SK-N-SH (cell line): ENCODE data around the gene PDE4B. TPM values are rescaled to one million over a fixed set of nuclear protein-coding genes. Genes with fewer than 3 reads are reported as not detected.

Source experiments
- CTCF ChIA-PET: fragments of 300-600, 350-600 bp; formaldehyde crosslinking; extraction: SDS; loops from one replicate; lab custom pipeline; 2021; lab: Yijun Ruan, JAX
- POLR2A ChIA-PET: fragments of 350-600 bp; sonication (Branson Sonifier 250); formaldehyde crosslinking; extraction: SDS; loops from one replicate; lab custom pipeline; 2020; ENCODE audit warnings: antibody characterized with exemption, inconsistent platforms; lab: Yijun Ruan, JAX
- DNase-seq: peaks from one replicate; pipeline ENCODE4 v3.0.0; 2012
- H2AFZ ChIP-seq: fragments of 200-600 bp; sonication (generic); 2 replicates; pipeline ENCODE4 v1.8.1; 2016; ENCODE audit warnings: antibody characterized with exemption, mild to moderate bottlenecking, low read depth
- H3F3A ChIP-seq: fragments of 200-600 bp; sonication (generic); replicated peaks from 2 replicates; pipeline ENCODE3; 2016; ENCODE audit warnings: antibody characterized with exemption, mild to moderate bottlenecking; ENCODE audit not compliant: insufficient read depth
- H3K27ac ChIP-seq, 2 experiments: fragments of 200-500 bp in 1 of 2; fragments of 200-600 bp in 1 of 2; sonication (Bioruptor generic) in 1 of 2; sonication (generic), shearing (Covaris generic) in 1 of 2; 2 replicates each; pipeline versions ENCODE4 v1.5.1 to v1.6.1; 2014 to 2016; ENCODE audit warnings: low read depth in 2 of 2, inconsistent platforms in 1 of 2, low read length in 1 of 2, mild to moderate bottlenecking in 1 of 2, mixed read lengths in 1 of 2
- H3K27me3 ChIP-seq: fragments of 200-600 bp; sonication (generic), shearing (Covaris generic); 2 replicates; pipeline ENCODE4 v1.6.1; 2016; ENCODE audit warnings: mixed run types; ENCODE audit not compliant: insufficient read depth
- H3K36me3 ChIP-seq, 2 experiments: fragments of 200-500 bp in 1 of 2; fragments of 200-600 bp in 1 of 2; sonication (Bioruptor generic) in 1 of 2; sonication (generic) in 1 of 2; replicated peaks in 1 of 2; 2 replicates each; pipeline versions ENCODE3 to v1.5.1; 2014 to 2016; ENCODE audit warnings: low read length in 1 of 2, mild to moderate bottlenecking in 1 of 2; ENCODE audit not compliant: insufficient read depth in 2 of 2, control insufficient read depth in 1 of 2
- H3K4me1 ChIP-seq, 2 experiments: fragments of 200-500 bp in 1 of 2; fragments of 200-600 bp in 1 of 2; sonication (Bioruptor generic) in 1 of 2; sonication (generic), shearing (Covaris generic) in 1 of 2; 2 replicates each; pipeline versions ENCODE4 v1.5.1 to v1.6.1; 2014 to 2016; ENCODE audit warnings: low read depth in 1 of 2, low read length in 1 of 2, mixed run types in 1 of 2; ENCODE audit not compliant: insufficient read depth in 2 of 2, control insufficient read depth in 1 of 2
- H3K4me2 ChIP-seq: fragments of 200-600 bp; sonication (generic), shearing (Covaris generic); 2 replicates; pipeline ENCODE4 v1.6.1; 2017; ENCODE audit warnings: mixed run types
- H3K4me3 ChIP-seq, 2 experiments: fragments of 200-500 bp in 1 of 2; fragments of 200-600 bp in 1 of 2; sonication (Bioruptor generic) in 1 of 2; sonication (generic), shearing (Covaris generic) in 1 of 2; 2 replicates each; pipeline versions ENCODE4 v1.5.1 to v1.8.1; 2014 to 2016; ENCODE audit warnings: low read depth in 2 of 2, inconsistent platforms in 1 of 2, low read length in 1 of 2, mild to moderate bottlenecking in 1 of 2, mixed read lengths in 1 of 2, moderate library complexity in 1 of 2
- H3K79me2 ChIP-seq: fragments of 200-600 bp; sonication (generic); 2 replicates; pipeline ENCODE4 v1.8.1; 2017; ENCODE audit warnings: mild to moderate bottlenecking; ENCODE audit not compliant: insufficient read depth
- H3K9ac ChIP-seq: fragments of 200-600 bp; sonication (generic); 2 replicates; pipeline ENCODE4 v1.6.1; 2017; ENCODE audit warnings: mixed run types
- H3K9me2 ChIP-seq: fragments of 200-600 bp; sonication (generic); 2 replicates; pipeline ENCODE4 v1.6.1; 2017; ENCODE audit warnings: mixed run types
- H3K9me3 ChIP-seq: fragments of 200-600 bp; sonication (generic); 2 replicates; pipeline ENCODE4 v1.6.1; 2017; ENCODE audit warnings: mixed run types, mild to moderate bottlenecking, moderate library complexity
- H4K20me1 ChIP-seq: fragments of 200-600 bp; sonication (generic); 2 replicates; pipeline ENCODE4 v1.6.1; 2017; ENCODE audit warnings: mild to moderate bottlenecking, mixed run types; ENCODE audit not compliant: insufficient read depth
- JUND ChIP-seq: IDR thresholded peaks from 2 replicates; pipeline ENCODE4 v1.4.0; 2012
- MEF2A ChIP-seq: IDR thresholded peaks from 2 replicates; pipeline ENCODE4 v1.4.0; 2012; ENCODE audit warnings: low read depth, borderline replicate concordance
- RAD21 ChIP-seq: IDR thresholded peaks from 2 replicates; pipeline ENCODE4 v1.6.1; 2012; ENCODE audit warnings: mild to moderate bottlenecking, low read length
- RFX5 ChIP-seq: IDR thresholded peaks from 2 replicates; pipeline ENCODE4 v1.6.1; 2012; ENCODE audit warnings: mild to moderate bottlenecking, improper control_type of control experiment, low read length
- RXRA ChIP-seq: IDR thresholded peaks from 2 replicates; pipeline ENCODE4 v1.4.0; 2012; ENCODE audit warnings: low read depth, mild to moderate bottlenecking, borderline replicate concordance
- TAF1 ChIP-seq: IDR thresholded peaks from 2 replicates; pipeline ENCODE4 v1.6.1; 2012; ENCODE audit warnings: low read depth, mild to moderate bottlenecking, low read length, moderate library complexity, borderline replicate concordance
- TCF12 ChIP-seq: IDR thresholded peaks from 2 replicates; pipeline ENCODE4 v1.4.0; 2012
- TEAD4 ChIP-seq: IDR thresholded peaks from 2 replicates; pipeline ENCODE4 v1.4.0; 2012; ENCODE audit warnings: mild to moderate bottlenecking, borderline replicate concordance; ENCODE audit not compliant: insufficient read depth
- WGBS: methylation state at CpG from one replicate; pipeline ENCODE4 v1.1.6; 2017; ENCODE audit warnings: low lambda C conversion rate; 5-methylcytosine and 5-hydroxymethylcytosine counted together
- polyA plus RNA-seq, 3 experiments: library from polyadenylated mRNA; depleted of rRNA; stranded (reverse); fragments of >200 nt; gene quantifications; 2 replicates each; pipeline ENCODE4 v1.2.3, GENCODE V29; 2012
- TF ChIP-seq, protein P1 (sequence below): IDR thresholded peaks from 2 replicates; pipeline ENCODE4 v1.6.1; 2012; ENCODE audit warnings: mild to moderate bottlenecking, low read depth, low read length, moderate library complexity
- TF ChIP-seq, protein P2 (sequence below): IDR thresholded peaks from 2 replicates; pipeline ENCODE4 v1.4.0; 2012; ENCODE audit warnings: low read depth
- TF ChIP-seq, protein P3 (sequence below): fragments of 150-350 bp; IDR thresholded peaks from 2 replicates; pipeline ENCODE4 v1.6.1; 2017; ENCODE audit warnings: antibody characterized with exemption, low read length, low read depth, borderline replicate concordance
- TF ChIP-seq, protein P4 (sequence below): fragments of 200-600 bp; sonication (generic); IDR thresholded peaks from 2 replicates; pipeline ENCODE4 v1.6.1; 2017; ENCODE audit warnings: antibody characterized with exemption, mild to moderate bottlenecking, moderate library complexity

Gene PDE4B
- polyA plus RNA-seq, 1 of the 3 experiments (the other 2 are of a cell fraction) = 1.9 TPM

DNA sequence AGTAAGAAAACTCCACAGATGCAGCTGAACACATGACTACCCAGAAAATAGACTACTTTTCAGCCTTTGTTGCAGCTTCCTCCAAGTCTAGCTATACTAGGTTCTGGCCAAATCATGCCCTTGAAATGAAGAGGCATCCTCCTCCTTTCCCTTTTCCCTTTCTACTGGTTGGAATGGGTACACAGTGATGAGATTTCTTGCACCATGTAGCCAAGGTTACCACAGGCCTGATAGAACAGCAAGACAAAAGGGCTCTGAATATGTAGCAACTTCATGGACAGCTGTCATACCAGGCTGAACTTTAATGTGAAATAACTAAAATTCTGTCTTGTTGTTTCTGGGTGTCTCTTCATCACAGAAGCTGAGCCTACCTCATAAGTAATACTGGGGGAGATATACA, 146.5 kb downstream of the PDE4B start:
- no peaks in the 10 kb centered on the region for H3F3A ChIP-seq
- no peak overlapping the region for H3K27ac ChIP-seq
- TF ChIP-seq TCF12 (no peak), JUND (no peak), RXRA (no peak), RFX5 (no peak), MEF2A (no peak)
- TF ChIP-seq, protein P1, sequence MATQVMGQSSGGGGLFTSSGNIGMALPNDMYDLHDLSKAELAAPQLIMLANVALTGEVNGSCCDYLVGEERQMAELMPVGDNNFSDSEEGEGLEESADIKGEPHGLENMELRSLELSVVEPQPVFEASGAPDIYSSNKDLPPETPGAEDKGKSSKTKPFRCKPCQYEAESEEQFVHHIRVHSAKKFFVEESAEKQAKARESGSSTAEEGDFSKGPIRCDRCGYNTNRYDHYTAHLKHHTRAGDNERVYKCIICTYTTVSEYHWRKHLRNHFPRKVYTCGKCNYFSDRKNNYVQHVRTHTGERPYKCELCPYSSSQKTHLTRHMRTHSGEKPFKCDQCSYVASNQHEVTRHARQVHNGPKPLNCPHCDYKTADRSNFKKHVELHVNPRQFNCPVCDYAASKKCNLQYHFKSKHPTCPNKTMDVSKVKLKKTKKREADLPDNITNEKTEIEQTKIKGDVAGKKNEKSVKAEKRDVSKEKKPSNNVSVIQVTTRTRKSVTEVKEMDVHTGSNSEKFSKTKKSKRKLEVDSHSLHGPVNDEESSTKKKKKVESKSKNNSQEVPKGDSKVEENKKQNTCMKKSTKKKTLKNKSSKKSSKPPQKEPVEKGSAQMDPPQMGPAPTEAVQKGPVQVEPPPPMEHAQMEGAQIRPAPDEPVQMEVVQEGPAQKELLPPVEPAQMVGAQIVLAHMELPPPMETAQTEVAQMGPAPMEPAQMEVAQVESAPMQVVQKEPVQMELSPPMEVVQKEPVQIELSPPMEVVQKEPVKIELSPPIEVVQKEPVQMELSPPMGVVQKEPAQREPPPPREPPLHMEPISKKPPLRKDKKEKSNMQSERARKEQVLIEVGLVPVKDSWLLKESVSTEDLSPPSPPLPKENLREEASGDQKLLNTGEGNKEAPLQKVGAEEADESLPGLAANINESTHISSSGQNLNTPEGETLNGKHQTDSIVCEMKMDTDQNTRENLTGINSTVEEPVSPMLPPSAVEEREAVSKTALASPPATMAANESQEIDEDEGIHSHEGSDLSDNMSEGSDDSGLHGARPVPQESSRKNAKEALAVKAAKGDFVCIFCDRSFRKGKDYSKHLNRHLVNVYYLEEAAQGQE = no peak
- TF ChIP-seq, protein P2, sequence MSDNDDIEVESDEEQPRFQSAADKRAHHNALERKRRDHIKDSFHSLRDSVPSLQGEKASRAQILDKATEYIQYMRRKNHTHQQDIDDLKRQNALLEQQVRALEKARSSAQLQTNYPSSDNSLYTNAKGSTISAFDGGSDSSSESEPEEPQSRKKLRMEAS = no peak
- H3K79me2 ChIP-seq = no peaks in the 10 kb centered on the region
- no peak overlapping the region for H2AFZ ChIP-seq
- no peak overlapping the region for H3K9ac ChIP-seq
- H3K9me3 ChIP-seq = no peaks in the 10 kb centered on the region
- no peaks in the 10 kb centered on the region for H3K27me3 ChIP-seq
- H4K20me1 ChIP-seq = no peaks in the 10 kb centered on the region
- no peaks in the 10 kb centered on the region for H3K36me3 ChIP-seq
- H3K4me3 ChIP-seq = no peak overlapping the region
- no peaks in the 10 kb centered on the region for H3K9me2 ChIP-seq
- no peak overlapping the region for H3K4me2 ChIP-seq
- POLR2A ChIA-PET = no interaction called here
- no peaks in the 10 kb centered on the region for H3K4me1 ChIP-seq
- no peak for DNase-seq
- CTCF ChIA-PET = no interaction called here

DNA sequence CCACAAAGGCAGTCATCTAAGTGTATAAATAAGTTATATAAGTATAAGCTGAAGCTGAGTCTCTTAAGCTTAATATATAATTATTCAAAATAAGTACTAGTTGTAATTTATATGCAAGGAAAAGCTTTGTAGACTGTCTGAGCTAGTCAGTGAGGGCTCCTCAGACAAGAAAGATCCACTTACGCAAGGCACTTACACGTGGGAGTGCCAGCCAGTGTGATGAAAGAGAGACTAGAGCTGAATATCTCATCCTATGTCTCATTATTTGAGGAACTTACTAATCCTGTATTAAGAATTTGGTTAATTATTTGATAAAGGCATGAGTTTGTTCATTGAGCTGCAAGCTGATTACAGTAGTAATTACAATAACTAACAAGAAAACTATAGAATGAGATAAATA, 146.9 kb downstream of the PDE4B start:
- no peaks in the 10 kb centered on the region for H3F3A ChIP-seq
- no peak overlapping the region for H3K4me3 ChIP-seq
- no peak overlapping the region for H3K4me2 ChIP-seq
- no peaks in the 10 kb centered on the region for H3K9me2 ChIP-seq
- no peaks in the 10 kb centered on the region for H3K79me2 ChIP-seq
- H3K36me3 ChIP-seq = no peaks in the 10 kb centered on the region
- POLR2A ChIA-PET = interaction anchor here (0.6 kb wide), 1 partner anchor 102 kb away, joined by 3 read pairs; no protein-coding TSS in a partner anchor
- H3K9ac ChIP-seq = no peak overlapping the region
- no peak overlapping the region for H3K27ac ChIP-seq
- no peaks in the 10 kb centered on the region for H3K27me3 ChIP-seq
- H3K4me1 ChIP-seq = no peaks in the 10 kb centered on the region
- no peaks in the 10 kb centered on the region for H3K9me3 ChIP-seq
- CTCF ChIA-PET = interaction anchor here (1.1 kb wide), 1 partner anchor 303 kb away, joined by 6 read pairs; no protein-coding TSS in a partner anchor
- TF ChIP-seq, protein P3, sequence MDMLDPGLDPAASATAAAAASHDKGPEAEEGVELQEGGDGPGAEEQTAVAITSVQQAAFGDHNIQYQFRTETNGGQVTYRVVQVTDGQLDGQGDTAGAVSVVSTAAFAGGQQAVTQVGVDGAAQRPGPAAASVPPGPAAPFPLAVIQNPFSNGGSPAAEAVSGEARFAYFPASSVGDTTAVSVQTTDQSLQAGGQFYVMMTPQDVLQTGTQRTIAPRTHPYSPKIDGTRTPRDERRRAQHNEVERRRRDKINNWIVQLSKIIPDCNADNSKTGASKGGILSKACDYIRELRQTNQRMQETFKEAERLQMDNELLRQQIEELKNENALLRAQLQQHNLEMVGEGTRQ = no peak
- TF ChIP-seq, protein P4, sequence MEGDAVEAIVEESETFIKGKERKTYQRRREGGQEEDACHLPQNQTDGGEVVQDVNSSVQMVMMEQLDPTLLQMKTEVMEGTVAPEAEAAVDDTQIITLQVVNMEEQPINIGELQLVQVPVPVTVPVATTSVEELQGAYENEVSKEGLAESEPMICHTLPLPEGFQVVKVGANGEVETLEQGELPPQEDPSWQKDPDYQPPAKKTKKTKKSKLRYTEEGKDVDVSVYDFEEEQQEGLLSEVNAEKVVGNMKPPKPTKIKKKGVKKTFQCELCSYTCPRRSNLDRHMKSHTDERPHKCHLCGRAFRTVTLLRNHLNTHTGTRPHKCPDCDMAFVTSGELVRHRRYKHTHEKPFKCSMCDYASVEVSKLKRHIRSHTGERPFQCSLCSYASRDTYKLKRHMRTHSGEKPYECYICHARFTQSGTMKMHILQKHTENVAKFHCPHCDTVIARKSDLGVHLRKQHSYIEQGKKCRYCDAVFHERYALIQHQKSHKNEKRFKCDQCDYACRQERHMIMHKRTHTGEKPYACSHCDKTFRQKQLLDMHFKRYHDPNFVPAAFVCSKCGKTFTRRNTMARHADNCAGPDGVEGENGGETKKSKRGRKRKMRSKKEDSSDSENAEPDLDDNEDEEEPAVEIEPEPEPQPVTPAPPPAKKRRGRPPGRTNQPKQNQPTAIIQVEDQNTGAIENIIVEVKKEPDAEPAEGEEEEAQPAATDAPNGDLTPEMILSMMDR = no peak
- TF ChIP-seq TAF1 (no peak), MEF2A (no peak), RAD21 (no peak), TEAD4 (no peak)
- WGBS = 48% methylated on average over 2 of the region's 2 CpGs
- H2AFZ ChIP-seq = no peak overlapping the region
- DNase-seq = no peak
- H4K20me1 ChIP-seq = no peaks in the 10 kb centered on the region
